GM04504 (cell line): Measurements from ENCODE around the gene CCDC40.

Source experiments
- DNase-seq: peaks from one replicate; pipeline ENCODE4 v3.0.0-alpha.2; 2012; ENCODE audit warnings: low read depth

The CCDC40 gene

DNA sequence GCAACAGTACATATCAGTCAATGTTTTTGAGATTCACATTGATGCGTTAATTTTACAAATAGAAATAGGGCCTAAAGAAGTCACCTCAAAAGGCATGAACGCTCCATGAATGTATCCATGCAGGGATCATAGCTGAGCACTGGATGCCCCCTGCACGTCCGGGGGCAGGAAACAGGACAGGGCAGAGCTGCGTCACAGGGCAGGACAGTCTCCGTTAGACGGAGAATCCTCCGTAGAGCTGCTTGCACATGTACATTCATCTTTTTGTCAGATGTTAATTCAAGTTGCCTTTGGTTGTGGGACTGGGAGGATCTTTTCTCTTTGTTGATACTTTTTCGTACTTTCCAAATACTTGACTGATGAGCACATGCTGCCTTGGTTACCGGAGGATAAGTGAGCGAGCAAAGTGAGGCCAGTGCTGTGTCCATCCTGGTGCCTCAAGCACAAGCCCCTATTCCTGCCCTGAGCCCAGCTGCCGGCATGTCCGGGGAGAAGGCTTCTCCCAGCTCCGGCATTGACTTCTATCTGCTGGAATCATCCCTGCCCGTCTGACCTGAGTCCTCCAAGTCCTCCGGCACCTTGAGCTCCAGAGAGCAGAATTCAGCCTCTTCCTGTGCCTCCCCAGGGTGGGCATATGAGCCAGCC, 80.0 kb downstream of the CCDC40 start:
- no peak for DNase-seq

DNA sequence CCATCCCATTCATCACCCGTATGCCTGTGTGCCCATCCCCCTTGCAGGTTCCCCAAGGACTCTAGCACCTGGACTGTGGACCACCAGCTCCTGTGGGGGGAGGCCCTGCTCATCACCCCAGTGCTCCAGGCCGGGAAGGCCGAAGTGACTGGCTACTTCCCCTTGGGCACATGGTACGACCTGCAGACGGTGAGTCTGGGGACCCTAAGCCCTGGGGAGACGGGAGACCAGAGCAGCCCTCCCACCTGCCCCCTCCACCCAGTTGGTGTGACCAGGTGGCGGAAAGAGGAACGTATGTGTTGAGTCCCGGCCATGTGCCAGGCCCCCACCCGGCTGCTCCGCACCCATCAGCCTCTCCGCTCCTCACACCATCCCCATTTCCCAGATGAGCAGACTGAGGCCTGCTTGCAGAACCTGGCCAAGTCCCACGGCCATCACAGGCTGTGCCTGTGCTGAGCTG, 80.5 kb downstream of the CCDC40 start:
- DNase-seq, result no peak

DNA sequence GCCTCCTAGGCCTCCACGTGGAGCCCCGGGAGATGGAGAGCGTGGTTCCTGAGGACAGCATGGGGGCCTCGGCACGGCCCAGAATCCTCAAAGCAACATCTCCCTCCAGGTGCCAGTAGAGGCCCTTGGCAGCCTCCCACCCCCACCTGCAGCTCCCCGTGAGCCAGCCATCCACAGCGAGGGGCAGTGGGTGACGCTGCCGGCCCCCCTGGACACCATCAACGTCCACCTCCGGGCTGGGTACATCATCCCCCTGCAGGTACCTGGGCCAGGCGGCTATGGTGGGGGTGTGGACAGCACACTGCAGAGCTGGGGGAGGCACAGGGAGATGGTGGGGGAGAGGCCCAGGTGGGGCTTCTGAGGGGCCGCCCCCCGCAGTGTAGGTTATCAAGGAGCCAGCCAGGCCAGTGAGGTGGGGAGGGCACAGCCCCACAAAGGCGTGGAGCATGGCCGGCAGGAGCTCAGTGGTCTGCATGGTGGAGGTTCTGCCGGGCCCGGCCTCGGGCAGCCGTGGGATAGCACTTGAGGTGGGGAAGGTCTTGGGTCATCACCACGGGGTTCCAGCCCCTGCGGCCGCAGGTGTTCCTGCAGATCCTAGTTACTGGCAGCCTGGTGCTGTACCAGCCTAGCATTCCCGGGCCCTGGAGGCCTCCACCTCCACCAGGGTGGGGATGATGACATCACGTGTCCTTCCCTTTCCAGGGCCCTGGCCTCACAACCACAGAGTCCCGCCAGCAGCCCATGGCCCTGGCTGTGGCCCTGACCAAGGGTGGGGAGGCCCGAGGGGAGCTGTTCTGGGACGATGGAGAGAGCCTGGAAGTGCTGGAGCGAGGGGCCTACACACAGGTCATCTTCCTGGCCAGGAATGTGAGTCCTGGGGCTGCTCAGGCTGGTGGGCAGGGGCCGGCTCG, 81.3 kb downstream of the CCDC40 start:
- no peak for DNase-seq

DNA sequence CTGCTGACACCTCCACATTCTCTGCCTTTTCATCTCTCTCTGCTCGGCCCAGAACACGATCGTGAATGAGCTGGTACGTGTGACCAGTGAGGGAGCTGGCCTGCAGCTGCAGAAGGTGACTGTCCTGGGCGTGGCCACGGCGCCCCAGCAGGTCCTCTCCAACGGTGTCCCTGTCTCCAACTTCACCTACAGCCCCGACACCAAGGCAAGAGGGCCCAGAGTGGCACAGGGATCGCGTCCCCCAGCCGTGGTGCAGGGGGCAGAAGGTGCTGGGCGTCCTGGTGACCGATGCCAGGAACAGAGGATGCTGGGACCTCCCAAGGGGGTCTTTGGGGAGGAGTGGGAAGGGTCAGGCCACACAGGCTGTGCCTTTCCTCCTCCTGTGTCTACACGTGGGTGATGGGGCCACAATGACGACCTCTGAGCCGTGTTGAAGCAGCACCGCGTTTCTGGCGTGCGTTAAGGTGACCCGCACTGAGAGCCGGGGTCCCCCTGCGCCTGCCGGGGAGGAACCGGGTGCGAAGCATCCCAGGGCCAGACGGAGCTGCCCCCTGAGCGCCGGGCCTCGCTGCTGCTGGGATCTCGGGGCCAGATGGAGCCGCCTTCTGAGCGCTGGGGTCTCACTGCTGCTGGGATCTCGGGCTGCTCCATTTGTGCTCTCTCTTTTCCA, 82.3 kb downstream of the CCDC40 start:
- no peak for DNase-seq

DNA sequence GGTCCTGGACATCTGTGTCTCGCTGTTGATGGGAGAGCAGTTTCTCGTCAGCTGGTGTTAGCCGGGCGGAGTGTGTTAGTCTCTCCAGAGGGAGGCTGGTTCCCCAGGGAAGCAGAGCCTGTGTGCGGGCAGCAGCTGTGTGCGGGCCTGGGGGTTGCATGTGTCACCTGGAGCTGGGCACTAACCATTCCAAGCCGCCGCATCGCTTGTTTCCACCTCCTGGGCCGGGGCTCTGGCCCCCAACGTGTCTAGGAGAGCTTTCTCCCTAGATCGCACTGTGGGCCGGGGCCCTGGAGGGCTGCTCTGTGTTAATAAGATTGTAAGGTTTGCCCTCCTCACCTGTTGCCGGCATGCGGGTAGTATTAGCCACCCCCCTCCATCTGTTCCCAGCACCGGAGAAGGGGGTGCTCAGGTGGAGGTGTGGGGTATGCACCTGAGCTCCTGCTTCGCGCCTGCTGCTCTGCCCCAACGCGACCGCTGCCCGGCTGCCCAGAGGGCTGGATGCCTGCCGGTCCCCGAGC, 82.9 kb downstream of the CCDC40 start:
- DNase-seq, result no peak

DNA sequence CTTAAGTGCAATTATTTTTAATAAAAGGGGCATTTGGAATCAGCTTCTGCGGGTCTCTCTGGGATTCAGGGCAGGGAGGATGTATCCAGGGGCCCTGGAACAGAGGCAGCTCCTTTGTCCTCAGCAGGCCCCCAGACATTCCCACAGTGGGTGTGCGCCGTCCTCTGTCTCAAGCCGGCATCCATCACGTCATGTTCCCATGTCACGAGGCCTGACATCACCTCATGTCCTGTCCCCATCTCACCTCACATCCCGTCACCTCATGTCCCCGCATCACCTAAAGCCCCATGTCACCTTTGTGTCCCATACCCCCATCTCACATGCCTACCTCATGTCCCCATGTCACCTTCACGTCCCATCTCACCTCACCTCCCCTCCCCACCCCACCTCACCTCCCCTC, 83.4 kb downstream of the CCDC40 start:
- DNase-seq, result no peak

DNA sequence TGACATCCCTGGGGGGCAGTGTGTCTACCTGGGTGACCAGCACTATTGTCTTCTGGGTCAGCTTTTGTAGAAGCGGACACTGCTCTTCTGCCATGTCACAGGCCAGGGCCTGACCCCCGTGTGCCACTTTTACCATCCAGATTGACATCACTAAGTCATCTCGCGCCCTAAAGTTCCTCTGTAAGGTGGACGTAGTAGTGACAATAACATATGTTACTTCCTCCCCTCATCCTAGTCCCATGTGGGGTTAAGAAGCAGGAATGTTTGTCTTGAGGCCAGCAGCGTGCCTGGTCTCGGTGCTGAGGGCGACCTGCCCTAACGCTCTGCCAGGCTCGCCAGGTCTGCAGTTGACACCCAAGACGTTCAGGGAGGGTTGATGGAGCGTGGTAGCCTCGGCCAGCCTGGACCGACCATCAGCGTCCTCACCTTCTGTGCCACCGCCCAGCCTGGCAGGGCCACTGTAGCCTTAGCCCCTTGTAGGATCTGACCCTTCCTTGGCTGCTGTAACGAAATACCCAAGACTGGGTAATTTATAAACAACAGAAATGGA, 85.7 kb downstream of the CCDC40 start:
- no peak for DNase-seq

DNA sequence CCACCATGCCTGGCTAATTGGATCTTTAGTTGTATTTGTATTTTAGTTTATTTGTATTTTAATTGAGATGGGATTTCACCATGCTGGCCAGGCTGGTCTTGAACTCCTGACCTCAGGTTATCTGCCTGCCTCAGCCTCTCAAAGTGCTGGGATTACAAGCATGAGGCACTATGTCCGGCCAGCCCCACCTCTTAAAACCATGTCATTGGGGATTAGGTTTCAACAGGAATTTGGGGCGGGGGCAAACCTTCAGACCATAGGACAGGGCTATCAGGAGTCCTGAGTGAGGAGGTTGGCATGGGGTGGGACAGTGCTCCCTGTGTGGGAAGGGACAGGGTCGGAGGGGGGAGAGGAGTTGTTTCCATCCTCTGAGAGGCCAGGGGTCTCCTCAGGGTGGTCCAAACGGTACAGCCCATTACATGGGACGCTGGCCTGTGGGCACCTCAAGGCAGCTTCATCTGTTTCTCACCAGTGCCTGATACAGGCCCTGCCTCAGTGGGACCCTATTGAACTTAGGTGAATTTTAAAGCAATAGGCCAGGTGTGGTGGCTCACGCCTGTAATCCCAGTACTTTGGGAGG, 86.6 kb downstream of the CCDC40 start:
- DNase-seq, result no peak

DNA sequence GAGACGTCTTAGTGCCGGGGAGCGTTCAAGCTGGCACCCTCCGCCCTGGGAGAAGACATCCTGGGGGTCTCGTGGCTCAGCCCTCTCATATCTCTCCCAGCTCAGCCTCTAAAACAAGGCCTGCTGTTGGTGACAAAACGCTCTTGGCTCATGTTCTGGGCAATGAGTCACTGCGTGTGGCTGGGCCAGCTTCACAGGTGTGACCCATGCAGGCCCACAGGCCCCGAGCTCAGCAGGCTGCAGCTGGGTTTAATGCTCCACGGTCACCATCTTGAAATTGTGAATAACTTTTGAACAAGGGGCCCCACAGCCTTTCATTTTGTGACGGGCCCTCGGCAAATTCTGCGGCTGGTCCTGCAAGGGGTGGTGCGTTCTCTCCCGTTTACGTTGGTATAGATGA, 87.3 kb downstream of the CCDC40 start:
- no peak for DNase-seq

DNA sequence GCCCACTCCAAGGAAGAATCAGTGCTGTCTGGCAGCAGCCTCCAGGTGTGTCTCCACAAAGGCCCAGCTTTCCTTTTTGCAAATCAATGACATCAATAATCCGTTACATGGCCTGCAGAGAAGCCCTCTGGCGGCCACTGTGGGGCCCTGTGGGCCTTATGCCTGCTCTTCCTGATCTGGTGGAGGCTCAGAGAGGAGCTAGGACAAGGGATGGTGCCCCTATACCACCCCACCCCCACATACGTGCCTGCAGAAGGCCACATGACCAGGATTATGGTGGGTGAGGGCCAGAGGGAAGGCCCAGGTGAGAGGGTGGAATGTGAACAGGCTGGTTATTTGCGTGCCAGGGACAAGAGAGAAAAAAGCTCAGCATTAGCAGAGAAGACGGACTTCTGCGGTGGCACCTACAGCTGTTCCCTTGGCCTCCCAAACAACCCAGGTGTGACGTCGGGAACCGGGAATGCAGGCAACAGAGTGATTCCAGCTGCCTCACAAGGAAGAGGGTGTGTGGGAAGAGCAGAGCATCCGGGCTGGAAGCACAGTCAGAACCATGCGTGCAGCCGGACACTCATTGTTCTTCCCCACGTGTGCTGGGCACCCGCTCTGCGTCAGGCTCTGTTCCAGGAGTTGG, 88.0 kb downstream of the CCDC40 start:
- DNase-seq, result no peak

DNA sequence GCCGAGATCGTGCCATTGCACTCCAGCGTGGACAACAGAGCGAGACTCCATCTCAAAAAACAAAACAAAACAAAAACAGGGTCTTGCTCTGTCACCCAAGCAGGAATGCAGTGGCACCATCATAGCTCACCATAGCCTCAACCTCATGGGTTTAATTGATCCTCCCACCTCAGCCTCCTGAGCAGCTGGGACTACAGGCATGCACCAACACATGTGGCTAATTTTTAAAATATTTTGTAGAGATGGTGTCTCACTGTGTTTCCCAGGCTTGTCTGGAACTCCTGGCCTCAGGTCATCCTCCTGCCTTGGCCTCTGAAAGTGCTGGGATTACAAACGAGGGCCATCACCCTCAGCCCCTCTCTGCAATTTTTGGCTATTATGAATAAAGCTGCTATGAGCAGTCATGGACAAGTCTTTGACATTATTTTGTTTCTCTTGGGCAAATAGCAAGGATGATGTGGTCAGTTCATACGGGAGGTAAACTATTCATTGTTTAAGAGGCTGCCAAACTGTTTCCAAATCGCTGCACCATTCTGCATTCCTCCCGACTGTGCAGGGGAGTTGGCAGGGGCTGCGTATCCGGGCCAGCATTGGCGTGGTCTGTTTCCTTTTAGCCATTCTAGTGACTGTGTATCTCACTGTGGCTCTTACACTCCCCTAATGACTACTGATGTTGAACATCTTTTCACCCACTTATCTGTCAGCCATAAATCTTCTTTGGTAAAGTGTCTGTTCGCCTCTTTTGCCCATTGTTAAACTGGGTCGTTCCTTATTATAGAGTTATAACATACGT, 89.4 kb downstream of the CCDC40 start:
- no peak for DNase-seq

DNA sequence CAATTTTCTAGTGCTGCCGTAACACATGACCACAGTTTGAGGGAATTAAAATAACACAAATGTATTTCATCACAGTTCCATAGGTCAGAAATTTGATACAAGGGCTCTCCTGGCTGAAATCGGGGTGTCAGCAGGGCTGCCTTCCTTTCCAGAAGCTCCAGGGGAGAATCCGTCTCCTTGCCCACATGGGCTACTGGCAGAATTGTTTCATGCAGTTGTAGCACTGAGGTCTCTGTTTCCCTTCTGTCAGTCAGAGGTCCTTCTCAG, 89.9 kb downstream of the CCDC40 start:
- DNase-seq, result no peak

DNA sequence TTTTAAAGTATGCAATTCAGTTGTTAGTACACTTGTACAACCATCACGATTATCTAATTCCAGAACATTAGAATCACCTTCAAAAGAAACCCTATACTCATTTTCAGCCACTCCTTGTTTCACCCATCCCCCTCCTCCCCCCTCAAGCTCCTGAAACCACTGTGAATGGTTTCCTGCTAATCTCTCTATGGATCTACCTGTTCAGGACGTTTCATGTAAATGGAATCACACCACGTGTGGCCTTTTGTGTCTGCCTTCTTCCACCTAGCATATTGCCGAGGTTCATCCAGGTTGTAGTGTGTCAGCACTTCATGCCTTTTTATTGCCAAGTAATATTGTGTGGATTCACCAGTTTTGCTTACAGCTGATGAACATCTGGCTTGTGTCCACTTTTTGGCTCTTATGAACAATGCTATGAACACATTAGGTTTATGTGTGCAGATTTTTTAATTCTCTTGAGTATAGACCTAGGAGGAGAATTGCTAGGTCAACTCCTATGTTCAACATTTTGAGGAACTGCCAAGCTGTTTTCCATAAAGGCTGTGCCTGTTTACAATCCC, 92.6 kb downstream of the CCDC40 start:
- DNase-seq, result no peak

DNA sequence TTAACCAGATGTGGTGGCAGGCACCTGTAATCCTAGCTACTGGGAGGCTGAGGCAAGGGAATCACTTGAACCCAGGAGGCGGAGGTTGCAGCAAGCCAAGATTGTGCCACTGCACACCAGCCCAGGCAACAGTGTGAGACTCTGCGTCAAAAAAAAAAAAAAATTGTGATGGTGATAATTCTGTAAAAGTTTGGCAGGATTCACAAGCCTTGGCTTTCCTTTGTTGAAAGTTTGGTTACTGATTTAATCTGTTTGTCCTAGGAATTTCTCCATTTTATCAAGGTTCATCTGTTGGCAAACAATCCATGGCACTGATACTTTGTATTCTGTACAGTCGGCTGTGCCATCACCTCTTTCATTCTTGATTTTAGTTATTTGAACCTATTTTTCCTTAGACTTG, 94.5 kb downstream of the CCDC40 start:
- DNase-seq, result no peak

DNA sequence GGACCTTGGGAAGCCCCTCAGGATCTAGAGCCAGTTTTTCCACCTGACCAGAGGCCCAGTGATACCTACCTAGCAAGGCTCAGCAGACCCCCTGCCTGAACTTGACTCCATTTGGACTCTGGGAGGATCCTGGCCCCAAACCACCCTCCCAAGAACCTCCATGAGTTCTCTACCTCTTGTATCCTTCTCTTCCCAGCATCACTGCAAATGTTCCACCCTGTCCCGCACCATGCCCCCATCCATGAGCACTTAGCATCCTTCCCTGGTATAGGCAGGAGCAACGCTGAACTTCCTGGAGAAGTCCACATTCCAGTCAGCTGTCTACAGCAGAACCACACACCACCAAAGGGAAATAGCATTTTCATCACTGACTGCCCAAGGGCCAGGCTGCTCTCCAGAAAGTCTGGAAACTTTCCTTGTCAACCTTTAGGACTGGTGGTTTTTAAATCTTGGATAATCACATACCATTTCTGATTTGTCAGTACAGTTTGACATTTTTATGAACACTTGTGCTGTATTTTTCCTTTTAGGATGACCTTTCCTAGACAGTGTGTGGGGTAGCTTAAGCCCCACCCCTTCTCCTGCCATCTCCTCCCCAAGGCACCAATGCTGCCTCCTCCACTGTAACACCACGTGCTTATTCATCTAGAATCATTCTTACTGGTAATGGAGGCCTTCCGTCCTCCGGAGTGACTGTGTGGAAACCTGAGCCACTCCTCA, 96.6 kb downstream of the CCDC40 start:
- DNase-seq, result no peak

DNA sequence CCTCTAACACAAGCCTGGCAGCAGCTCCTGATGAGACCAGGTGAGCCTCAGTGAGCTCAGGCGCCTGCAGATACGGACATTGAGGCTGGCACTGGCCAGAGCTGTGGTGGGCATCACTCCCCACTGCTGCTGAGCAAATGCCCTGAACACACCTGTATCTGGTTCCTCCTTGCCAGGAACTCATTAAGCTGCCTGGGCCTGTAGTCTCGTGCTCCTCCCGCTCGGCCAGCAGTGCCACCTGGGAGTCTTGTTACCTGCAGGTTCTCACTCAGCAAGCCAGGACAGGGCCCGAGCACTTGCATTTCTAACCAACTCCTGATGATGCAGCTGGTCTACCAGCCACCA, 97.2 kb downstream of the CCDC40 start:
- no peak for DNase-seq

DNA sequence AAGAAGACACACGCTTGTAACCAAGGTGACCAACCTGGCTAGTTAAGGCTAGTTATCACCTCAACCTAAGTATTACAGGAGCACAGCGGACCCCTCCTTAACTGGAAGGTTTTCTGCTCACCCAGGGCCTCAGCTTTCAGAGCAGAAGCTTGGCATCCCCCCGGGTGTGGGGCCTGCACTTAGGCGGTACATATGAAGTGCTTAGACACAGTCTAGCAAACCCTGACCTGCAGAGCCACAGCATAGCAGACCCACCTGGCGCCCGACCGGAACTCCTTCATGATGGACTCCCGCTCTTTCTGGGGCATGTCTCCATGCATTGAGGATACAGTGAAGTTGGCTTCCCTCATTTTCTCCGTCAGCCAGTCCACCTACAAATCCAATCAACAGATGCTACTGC, 100.7 kb downstream of the CCDC40 start:
- DNase-seq, result no peak

DNA sequence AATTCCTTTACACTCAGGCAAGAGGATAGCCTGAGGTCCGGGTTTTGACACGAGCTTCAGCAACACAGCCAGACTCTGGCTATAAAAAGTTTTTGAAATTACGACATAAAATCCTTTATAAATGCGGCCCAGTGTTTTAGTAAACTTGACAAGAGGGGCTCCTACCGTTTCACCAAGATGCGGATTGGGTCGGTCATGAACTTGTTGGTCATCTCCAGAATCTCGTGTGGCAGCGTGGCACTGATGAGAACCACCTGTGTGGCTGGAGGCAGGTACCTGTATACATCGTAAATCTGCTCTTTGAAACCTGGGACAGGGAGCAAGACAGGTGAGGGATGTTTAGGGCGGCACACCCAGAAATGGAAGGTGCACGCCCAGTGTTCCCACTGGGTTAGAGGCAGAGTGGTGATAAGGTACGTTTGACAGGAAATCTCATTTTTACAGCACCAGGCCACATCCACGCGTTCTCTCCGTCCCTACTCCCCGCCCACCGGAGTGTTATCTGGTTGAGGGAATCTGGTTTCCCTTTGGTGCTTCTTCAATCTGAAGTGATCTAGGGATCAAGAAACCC, 102.5 kb downstream of the CCDC40 start:
- no peak for DNase-seq

DNA sequence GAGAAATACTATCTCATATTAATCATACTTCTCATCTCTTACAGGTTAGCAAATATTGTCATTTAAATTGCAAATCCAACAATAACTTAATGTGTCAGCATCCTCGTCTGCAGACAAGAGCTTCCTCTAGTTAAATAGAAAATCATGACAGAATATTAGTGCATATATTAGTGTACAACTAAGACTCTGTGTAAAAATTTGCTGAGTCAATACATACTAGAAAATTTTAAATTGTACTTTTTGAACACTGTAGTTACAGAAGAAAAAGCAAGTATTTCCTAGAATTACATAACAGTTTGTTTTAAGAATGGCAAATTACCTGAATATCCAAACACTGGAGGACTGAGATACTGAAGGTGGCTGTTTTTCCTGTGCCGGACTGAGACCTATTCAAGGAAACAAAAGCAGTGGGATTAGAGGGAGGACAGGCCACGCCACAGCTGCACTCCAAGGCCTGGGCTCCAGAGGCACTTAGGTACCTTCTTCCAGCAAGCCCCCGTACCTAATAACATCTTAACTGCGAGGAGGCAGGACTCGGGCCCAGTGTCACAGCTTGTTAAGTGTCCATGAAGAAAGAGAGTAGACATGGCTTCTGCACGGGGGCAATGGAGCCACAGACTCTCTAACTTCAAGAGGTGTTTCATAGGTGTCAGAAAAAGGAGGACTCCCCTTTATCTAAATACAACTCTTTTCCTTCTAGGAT, 105.2 kb downstream of the CCDC40 start:
- no peak for DNase-seq
